Measurements from ENCODE around the gene RNF40. TPM values are rescaled to one million over a fixed set of nuclear protein-coding genes. Genes with fewer than 3 reads are reported as not detected.
"Not testable (repeated sequence)": the region's sequence is repeated elsewhere in the genome, so short reads cannot be mapped to it uniquely, and the experiment has no call there.

The RNF40 gene
- total RNA-seq, 1 experiment from 2014 or later = 107 TPM

GRCh38 chr16:30787613-30788378 is 25.7 kb downstream of the RNF40 start:
- no peak for DNase-seq (ENCODE audit: low read depth)
- in situ Hi-C loops (cut with HindIII; ENCODE audit: low pct_unique_long_range_greater_than_20kb, low sequenced_read_pairs) = no loop called here

DNA sequence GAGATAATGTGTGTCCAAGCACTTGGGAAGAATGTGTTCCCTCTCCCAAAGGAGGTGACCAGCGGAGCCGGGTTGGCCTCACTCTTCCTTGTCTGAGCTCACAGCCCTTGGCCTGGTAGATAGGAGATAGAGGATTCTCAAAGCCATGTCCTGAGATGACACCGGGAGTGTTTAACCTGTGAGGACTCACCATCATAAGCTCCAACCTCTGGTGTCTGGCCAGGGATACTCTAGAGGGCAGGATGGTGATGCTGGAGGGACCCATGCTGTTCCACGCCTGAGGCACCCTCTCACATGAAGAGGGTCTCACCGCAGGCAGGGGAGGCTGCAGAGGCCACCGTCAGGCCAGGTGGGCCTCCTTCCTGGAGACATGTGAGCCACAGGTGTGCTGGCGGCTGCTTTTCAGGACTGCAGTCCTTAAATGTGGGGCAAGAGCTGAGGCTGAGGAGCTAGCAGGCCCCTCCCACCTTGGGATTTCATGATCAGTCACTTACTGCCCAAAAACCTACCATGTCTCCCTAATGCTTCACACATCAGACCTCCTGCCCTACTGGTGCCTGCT is 31.5 kb downstream of the RNF40 start:
- in situ Hi-C loops (cut with HindIII; ENCODE audit: low pct_unique_long_range_greater_than_20kb, low sequenced_read_pairs) = no loop called here
- no peak for DNase-seq (ENCODE audit: low read depth)

DNA sequence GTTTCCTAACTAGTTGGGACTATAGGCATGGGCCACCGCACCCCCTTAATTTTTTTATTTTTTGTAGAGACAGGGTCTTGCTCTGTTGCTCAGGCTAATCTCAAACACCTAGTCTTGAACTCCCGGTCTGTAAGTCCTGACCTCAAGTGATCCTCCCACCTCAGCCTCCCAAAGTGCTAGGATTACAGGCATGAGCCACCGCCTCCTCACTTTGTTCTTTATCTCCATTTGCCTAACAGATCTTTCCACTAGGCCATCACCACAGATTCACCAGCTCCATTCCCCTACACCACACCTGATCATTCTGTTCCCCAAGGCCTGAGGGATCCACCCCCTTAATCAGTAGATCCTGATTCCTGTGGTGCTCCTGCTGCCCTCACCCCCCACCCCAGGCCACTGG is 32.5 kb downstream of the RNF40 start:
- in situ Hi-C loops (cut with HindIII; ENCODE audit: low pct_unique_long_range_greater_than_20kb, low sequenced_read_pairs) = no loop called here
- DNase-seq (ENCODE audit: low read depth) = no peak

DNA sequence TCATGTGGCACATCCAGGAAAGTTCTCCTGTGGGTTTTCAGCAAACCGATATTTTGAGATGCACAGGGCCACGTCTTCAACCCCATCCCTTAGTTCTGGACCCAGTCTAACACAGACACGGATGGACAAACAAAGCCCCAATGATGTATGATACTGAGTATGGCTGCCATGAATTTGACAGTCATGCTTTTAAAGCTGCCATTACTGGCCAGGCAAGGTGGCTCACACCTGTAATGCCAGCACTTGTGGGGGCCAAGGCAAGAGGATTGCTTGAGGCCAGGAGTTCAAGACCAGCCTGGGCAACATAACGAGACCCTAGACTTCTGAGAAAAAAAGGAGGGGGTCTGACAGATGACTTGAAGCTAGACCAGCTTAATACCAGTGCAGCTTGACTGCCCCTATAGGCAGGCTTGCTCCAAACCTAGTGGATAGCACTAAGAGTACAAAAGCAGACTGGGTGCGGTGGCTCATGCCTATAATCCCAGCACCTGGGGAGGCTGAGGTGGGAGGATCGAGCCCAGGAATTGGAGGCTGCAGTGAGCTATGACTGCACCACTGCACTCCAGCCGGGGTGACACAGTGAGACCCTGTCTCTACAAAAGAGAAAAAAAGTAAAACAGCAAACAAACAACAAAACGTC is 35.7 kb downstream of the RNF40 start:
- in situ Hi-C loops (cut with HindIII; ENCODE audit: low pct_unique_long_range_greater_than_20kb, low sequenced_read_pairs) = no loop called here
- DNase-seq (ENCODE audit: low read depth) = no peak

- in situ Hi-C loops (cut with HindIII; ENCODE audit: low pct_unique_long_range_greater_than_20kb, low sequenced_read_pairs) = loop anchor here (10.0 kb wide), 1 partner anchor 72 kb away; no protein-coding TSS in a partner anchor
- no peak for DNase-seq (ENCODE audit: low read depth)
Observed at GRCh38 chr16:30802936-30803335, 40.8 kb downstream of the RNF40 start.

DNA sequence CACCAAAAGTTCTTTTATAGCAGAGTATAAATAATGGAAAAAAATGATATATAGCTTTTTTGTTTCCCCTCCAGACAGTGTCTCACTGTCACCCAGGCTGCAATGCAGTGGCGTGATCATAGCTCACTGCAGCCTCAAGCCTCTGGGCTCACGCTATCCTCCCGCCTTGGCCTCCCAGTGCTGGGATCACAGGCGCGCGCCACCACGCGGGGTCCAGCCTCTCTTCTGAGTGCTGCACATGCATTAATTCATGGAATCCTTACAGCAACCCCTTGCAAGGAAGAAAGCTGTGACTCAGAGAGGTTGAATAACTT is 42.9 kb downstream of the RNF40 start:
- in situ Hi-C loops (cut with HindIII; ENCODE audit: low pct_unique_long_range_greater_than_20kb, low sequenced_read_pairs) = loop anchor here (10.0 kb wide), 1 partner anchor 70 kb away; no protein-coding TSS in a partner anchor
- DNase-seq (ENCODE audit: low read depth) = no peak

GRCh38 chr16:30805370-30806169 is 43.4 kb downstream of the RNF40 start:
- in situ Hi-C loops (cut with HindIII; ENCODE audit: low pct_unique_long_range_greater_than_20kb, low sequenced_read_pairs) = loop anchor here (10.0 kb wide), 1 partner anchor 69 kb away; no protein-coding TSS in a partner anchor
- peak; percentile 86 for DNase-seq (ENCODE audit: low read depth)

DNA sequence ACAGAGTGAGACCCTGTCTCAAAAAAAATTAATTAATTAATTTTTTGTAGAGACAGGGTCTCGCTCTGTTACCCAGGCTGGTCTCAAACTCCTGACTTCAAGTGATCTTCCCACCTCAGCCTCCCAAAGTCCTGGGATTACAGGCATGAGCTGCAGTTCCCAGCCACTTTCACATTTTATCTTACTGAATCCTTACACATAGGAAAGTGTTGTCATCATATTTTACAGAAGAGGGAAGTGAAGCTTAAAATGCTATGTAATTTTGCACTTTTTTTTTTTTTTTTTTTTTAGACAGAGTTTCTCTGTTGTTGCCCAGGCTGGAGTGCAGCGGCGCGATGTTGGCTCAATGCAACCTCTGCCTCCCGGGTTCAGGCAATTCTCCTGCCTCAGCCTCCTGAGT is 46.0 kb downstream of the RNF40 start:
- DNase-seq (ENCODE audit: low read depth) = no peak
- in situ Hi-C loops (cut with HindIII; ENCODE audit: low pct_unique_long_range_greater_than_20kb, low sequenced_read_pairs) = loop anchor here (10.0 kb wide), 1 partner anchor 67 kb away; no protein-coding TSS in a partner anchor

DNA sequence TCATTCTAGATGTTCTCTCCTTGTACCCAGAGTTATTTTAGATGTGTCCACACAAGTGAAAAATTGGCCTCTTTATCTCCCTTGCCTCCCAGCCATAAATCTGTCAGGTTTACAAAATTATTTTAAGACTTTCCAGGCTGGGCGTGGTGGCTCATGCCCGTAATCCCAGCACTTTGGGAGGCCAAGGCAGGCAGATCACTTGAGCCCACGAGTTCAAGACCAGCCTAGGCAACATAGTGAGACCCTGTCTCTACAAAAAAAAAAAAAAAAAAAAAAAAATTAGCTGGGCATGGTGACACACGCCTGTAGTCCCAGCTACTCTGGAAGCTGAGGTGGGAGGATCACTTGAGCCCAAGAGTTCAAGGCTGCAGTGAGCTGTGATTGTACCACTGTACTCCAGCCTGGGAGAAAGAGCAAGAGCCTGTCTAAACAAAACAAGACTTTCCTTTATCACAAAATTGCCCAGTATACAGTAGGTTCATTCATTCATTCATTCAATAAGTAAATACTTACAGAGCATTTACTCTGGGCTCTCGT is 46.8 kb downstream of the RNF40 start:
- in situ Hi-C loops (cut with HindIII; ENCODE audit: low pct_unique_long_range_greater_than_20kb, low sequenced_read_pairs) = loop anchor here (10.0 kb wide), 1 partner anchor 66 kb away; no protein-coding TSS in a partner anchor
- not testable (repeated sequence) for DNase-seq (ENCODE audit: low read depth)

GRCh38 chr16:30809675-30810074 is 47.6 kb downstream of the RNF40 start:
- DNase-seq (ENCODE audit: low read depth) = not testable (repeated sequence)
- in situ Hi-C loops (cut with HindIII; ENCODE audit: low pct_unique_long_range_greater_than_20kb, low sequenced_read_pairs) = loop anchor here (10.0 kb wide), 1 partner anchor 65 kb away; no protein-coding TSS in a partner anchor

DNA sequence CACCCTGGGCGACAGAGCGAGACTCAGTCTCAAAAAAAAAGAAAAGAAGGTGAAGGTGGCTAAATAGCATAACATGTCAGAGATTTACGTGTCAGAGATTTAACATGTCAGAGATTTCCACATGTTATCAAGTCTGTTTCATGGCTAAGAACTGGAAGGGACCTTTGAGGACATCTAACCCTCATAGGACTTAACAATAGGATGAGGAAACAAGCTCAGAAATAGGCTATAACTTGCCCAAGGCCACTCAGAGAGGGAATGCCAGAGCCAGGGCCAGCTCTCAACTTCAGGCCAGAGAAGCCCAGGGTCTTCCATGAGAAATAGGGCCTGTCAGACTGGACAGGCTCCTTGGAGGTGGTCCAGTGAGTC is 51.7 kb downstream of the RNF40 start:
- DNase-seq (ENCODE audit: low read depth) = no peak
- in situ Hi-C loops (cut with HindIII; ENCODE audit: low pct_unique_long_range_greater_than_20kb, low sequenced_read_pairs) = no loop called here

- in situ Hi-C loops (cut with HindIII; ENCODE audit: low pct_unique_long_range_greater_than_20kb, low sequenced_read_pairs) = no loop called here
- DNase-seq (ENCODE audit: low read depth) = no peak
Observed at GRCh38 chr16:30816769-30817168, 54.6 kb downstream of the RNF40 start.

DNA sequence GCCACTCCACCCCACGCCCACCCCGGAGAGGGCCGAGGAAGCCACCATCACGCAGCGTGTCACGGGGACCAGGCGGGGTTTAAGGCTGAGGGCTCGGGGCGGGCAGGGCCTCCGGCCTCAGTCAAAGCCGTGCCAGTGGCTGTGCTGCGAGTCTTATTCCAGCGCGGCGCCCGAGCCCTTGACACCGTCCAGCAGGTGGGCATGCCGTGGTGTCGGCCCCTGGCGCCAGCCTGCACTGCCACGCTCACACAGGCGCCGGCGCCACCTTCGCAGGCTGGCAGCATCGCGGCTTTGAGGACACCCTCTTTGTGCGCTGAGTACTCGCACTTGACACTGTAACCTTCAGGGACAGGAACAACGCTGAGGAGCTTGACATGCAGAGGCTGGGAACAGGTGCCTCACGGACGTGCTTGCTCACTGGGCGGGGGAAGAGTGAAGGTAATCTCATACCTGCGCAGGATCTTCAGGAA is 58.9 kb downstream of the RNF40 start:
- DNase-seq (ENCODE audit: low read depth) = no peak
- in situ Hi-C loops (cut with HindIII; ENCODE audit: low pct_unique_long_range_greater_than_20kb, low sequenced_read_pairs) = no loop called here

DNA sequence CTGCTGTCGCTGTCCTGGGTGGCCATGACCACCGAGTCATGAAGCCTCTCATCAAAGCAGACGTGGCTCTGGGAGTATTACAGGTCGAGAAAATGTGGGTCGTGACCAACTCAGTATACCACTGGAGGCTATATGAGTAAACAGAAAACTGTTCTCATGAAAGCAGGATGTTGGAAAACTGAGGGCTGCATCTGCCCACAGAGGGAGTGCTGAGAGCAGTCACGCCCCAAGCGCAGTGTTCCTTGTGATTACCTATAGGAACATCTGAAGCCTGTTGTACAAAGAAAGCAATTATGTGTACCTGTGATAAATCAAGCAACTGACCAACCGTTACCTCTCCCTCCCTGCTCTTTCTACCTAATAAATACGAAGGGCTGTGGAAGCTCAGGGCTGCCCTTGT is 59.3 kb downstream of the RNF40 start:
- in situ Hi-C loops (cut with HindIII; ENCODE audit: low pct_unique_long_range_greater_than_20kb, low sequenced_read_pairs); DNase-seq (ENCODE audit: low read depth): not testable (repeated sequence)

- no peak for DNase-seq (ENCODE audit: low read depth)
- in situ Hi-C loops (cut with HindIII; ENCODE audit: low pct_unique_long_range_greater_than_20kb, low sequenced_read_pairs) = no loop called here
Observed at GRCh38 chr16:30821891-30822290, 59.8 kb downstream of the RNF40 start.
